Neural crest cell (in vitro differentiated cells): Measurements from ENCODE around the gene DYNLL2. TPM values are rescaled to one million over a fixed set of nuclear protein-coding genes. Genes with fewer than 3 reads are reported as not detected.

Experiments used
- DNase-seq: peaks from one replicate; pipeline ENCODE4 v3.0.0; 2021; ENCODE audit warnings: low read depth, mixed read lengths, low spot score
- H3K27ac Mint-ChIP-seq: one replicate; pipeline ENCODE4 v1.8.0; 2021; ENCODE audit warnings: mild to moderate bottlenecking, mixed read lengths; ENCODE audit not compliant: unreplicated experiment
- H3K27me3 Mint-ChIP-seq: 2 replicates; pipeline ENCODE4 v1.8.0; 2021; ENCODE audit warnings: low read depth, mild to moderate bottlenecking, mixed read lengths
- H3K36me3 Mint-ChIP-seq: 2 replicates; pipeline ENCODE4 v1.8.0; 2021; ENCODE audit warnings: low read depth, mild to moderate bottlenecking, mixed read lengths
- H3K4me1 Mint-ChIP-seq: 2 replicates; pipeline ENCODE4 v1.8.0; 2021; ENCODE audit warnings: mixed read lengths
- H3K4me3 Mint-ChIP-seq: one replicate; pipeline ENCODE4 v1.8.0; 2021; ENCODE audit warnings: mild to moderate bottlenecking, mixed read lengths
- H3K9me3 Mint-ChIP-seq: 2 replicates; pipeline ENCODE4 v1.8.0; 2021; ENCODE audit warnings: mixed read lengths
- CTCF ChIP-seq: fragments of 200-600 bp; sonication (generic); conservative IDR thresholded peaks from 2 replicates; pipeline ENCODE4 v1.5.0; 2021; ENCODE audit warnings: antibody characterized with exemption, mild to moderate bottlenecking
- total RNA-seq: library from RNA; stranded (reverse); gene quantifications from 2 replicates; pipeline ENCODE4 v1.2.1, GENCODE V29; 2021

DYNLL2 gene
- total RNA-seq, 1 donor from 2014 or later: 95.9 TPM

GRCh38 chr17:58085039-58085715 lies 2.0 kb downstream of the DYNLL2 start:
- no peak for TF ChIP-seq CTCF
- Mint-ChIP-seq H3K36me3 (peaks cover 30% of the 10 kb centered on the region), H3K4me3 (peak overlapping the region; percentile 88), H3K27me3 (peaks cover 2% of the 10 kb centered on the region), H3K9me3 (no peaks in the 10 kb centered on the region), H3K27ac (peak overlapping the region; percentile 1), H3K4me1 (peaks cover 82% of the 10 kb centered on the region)
- DNase-seq: no peak

GRCh38 chr17:58086953-58087352 lies 3.7 kb downstream of the DYNLL2 start:
- TF ChIP-seq CTCF: no peak
- Mint-ChIP-seq H3K9me3 (no peaks in the 10 kb centered on the region), H3K27ac (peak overlapping the region; percentile 38), H3K27me3 (peaks cover 2% of the 10 kb centered on the region), H3K4me3 (peak overlapping the region; percentile 88), H3K4me1 (peaks cover 75% of the 10 kb centered on the region), H3K36me3 (peaks cover 42% of the 10 kb centered on the region)
- DNase-seq: no peak

GRCh38 chr17:58088624-58089023 lies 5.4 kb downstream of the DYNLL2 start:
- TF ChIP-seq CTCF: no peak
- no peak for DNase-seq
- Mint-ChIP-seq H3K4me1 (peaks cover 67% of the 10 kb centered on the region), H3K4me3 (peak overlapping the region; percentile 88), H3K27me3 (peaks cover 2% of the 10 kb centered on the region), H3K36me3 (peaks cover 51% of the 10 kb centered on the region), H3K27ac (peak overlapping the region; percentile 3), H3K9me3 (no peaks in the 10 kb centered on the region)

- Mint-ChIP-seq H3K9me3 (no peaks in the 10 kb centered on the region), H3K27ac (no peak overlapping the region), H3K36me3 (peaks cover 56% of the 10 kb centered on the region), H3K27me3 (peaks cover 2% of the 10 kb centered on the region), H3K4me3 (peak overlapping the region; percentile 88), H3K4me1 (peaks cover 67% of the 10 kb centered on the region)
- DNase-seq: no peak
- TF ChIP-seq CTCF: no peak
These were observed 5.9 kb downstream of the DYNLL2 start for GRCh38 chr17:58089111-58089510.

GRCh38 chr17:58091024-58091567 lies 7.9 kb downstream of the DYNLL2 start:
- Mint-ChIP-seq H3K27ac (peak overlapping the region; percentile 76), H3K36me3 (peaks cover 57% of the 10 kb centered on the region), H3K27me3 (no peaks in the 10 kb centered on the region), H3K4me3 (no peak overlapping the region), H3K4me1 (peaks cover 51% of the 10 kb centered on the region), H3K9me3 (no peaks in the 10 kb centered on the region)
- no peak for DNase-seq
- TF ChIP-seq CTCF: no peak
